H9 (cell line): ENCODE measurements around the gene MRPL48. TPM values are rescaled to one million over a fixed set of nuclear protein-coding genes. Genes with fewer than 3 reads are reported as not detected.

Experiments
- DNase-seq: peaks from one replicate; pipeline ENCODE4 v3.0.0-alpha.2; 2017
- H2AFZ ChIP-seq: one replicate; pipeline ENCODE4 v1.6.1; 2013; ENCODE audit warnings: mild to moderate bottlenecking, low read length, control low read depth, moderate library complexity
- H2AK5ac ChIP-seq: 2 replicates; pipeline ENCODE4 v1.6.1; 2013; ENCODE audit warnings: low read length, control low read depth, mixed read lengths; ENCODE audit not compliant: insufficient read length
- H2BK120ac ChIP-seq: one replicate; pipeline ENCODE4 v1.6.1; 2013; ENCODE audit warnings: low read depth, mild to moderate bottlenecking, low read length, control low read depth, inconsistent platforms; ENCODE audit not compliant: poor library complexity, severe bottlenecking
- H2BK12ac ChIP-seq: 2 replicates; pipeline ENCODE4 v1.6.1; 2013; ENCODE audit warnings: low read length, control low read depth, mixed read lengths, low read depth; ENCODE audit not compliant: insufficient read length
- H2BK15ac ChIP-seq: 2 replicates; pipeline ENCODE4 v1.6.1; 2013; ENCODE audit warnings: low read depth, low read length, control low read depth
- H2BK20ac ChIP-seq: one replicate; pipeline ENCODE4 v1.6.1; 2013; ENCODE audit warnings: low read depth, mild to moderate bottlenecking, low read length, control low read depth, inconsistent platforms; ENCODE audit not compliant: poor library complexity, severe bottlenecking
- H2BK5ac ChIP-seq: 2 replicates; pipeline ENCODE4 v1.6.1; 2013; ENCODE audit warnings: low read length, control low read depth, mixed read lengths; ENCODE audit not compliant: insufficient read length
- H3K14ac ChIP-seq: 2 replicates; pipeline ENCODE4 v1.6.1; 2013; ENCODE audit warnings: low read length, control low read depth; ENCODE audit not compliant: insufficient read depth
- H3K18ac ChIP-seq: 2 replicates; pipeline ENCODE4 v1.6.1; 2013; ENCODE audit warnings: low read depth, mild to moderate bottlenecking, mixed read lengths, low read length, control low read depth; ENCODE audit not compliant: insufficient read length
- H3K23ac ChIP-seq: 2 replicates; pipeline ENCODE4 v1.6.1; 2013; ENCODE audit warnings: low read length, control low read depth, mixed read lengths, low read depth; ENCODE audit not compliant: insufficient read length
- H3K23me2 ChIP-seq: 2 replicates; pipeline ENCODE4 v1.6.1; 2013; ENCODE audit warnings: low read depth, mild to moderate bottlenecking, mixed read lengths, low read length, control low read depth; ENCODE audit not compliant: insufficient read length, poor library complexity, severe bottlenecking
- H3K27ac ChIP-seq: 2 replicates; pipeline ENCODE4 v1.5.1; 2013; ENCODE audit warnings: low read length, control low read depth, mixed read lengths, low read depth; ENCODE audit not compliant: insufficient read length
- H3K27me3 ChIP-seq: 2 replicates; pipeline ENCODE4 v1.6.1; 2013; ENCODE audit warnings: low read length, control low read depth, inconsistent platforms; ENCODE audit not compliant: insufficient read depth
- H3K4ac ChIP-seq: 2 replicates; pipeline ENCODE4 v1.6.1; 2013; ENCODE audit warnings: low read depth, mild to moderate bottlenecking, control low read depth, inconsistent platforms, low read length, moderate library complexity
- H3K4me1 ChIP-seq: 2 replicates; pipeline ENCODE4 v1.6.1; 2013; ENCODE audit warnings: low read length, control low read depth, inconsistent platforms; ENCODE audit not compliant: insufficient read depth
- H3K4me2 ChIP-seq: 2 replicates; pipeline ENCODE4 v1.6.1; 2013; ENCODE audit warnings: low read length, control low read depth, mixed read lengths; ENCODE audit not compliant: insufficient read length, insufficient read depth
- H3K56ac ChIP-seq: 2 replicates; pipeline ENCODE4 v1.6.1; 2013; ENCODE audit warnings: low read depth, mild to moderate bottlenecking, mixed read lengths, low read length, control low read depth; ENCODE audit not compliant: insufficient read length
- H3K79me1 ChIP-seq: 2 replicates; pipeline ENCODE4 v1.6.1; 2013; ENCODE audit warnings: low read depth, mild to moderate bottlenecking, moderate library complexity, low read length, control low read depth, inconsistent platforms; ENCODE audit not compliant: insufficient read depth, poor library complexity, severe bottlenecking
- H3K79me2 ChIP-seq: 2 replicates; pipeline ENCODE4 v1.6.1; 2013; ENCODE audit warnings: low read length, control low read depth, inconsistent platforms; ENCODE audit not compliant: insufficient read depth
- H3K9ac ChIP-seq: 2 replicates; pipeline ENCODE4 v1.6.1; 2013; ENCODE audit warnings: low read length, control low read depth, mixed read lengths; ENCODE audit not compliant: insufficient read length; ENCODE audit errors: extremely low read depth
- H3K9me3 ChIP-seq: one replicate; pipeline ENCODE4 v1.6.1; 2013; ENCODE audit warnings: low read depth, low read length, inconsistent platforms; ENCODE audit not compliant: control insufficient read depth
- H3T11ph ChIP-seq: one replicate; pipeline ENCODE4 v1.6.1; 2013; ENCODE audit warnings: mild to moderate bottlenecking, low read length, control low read depth, inconsistent platforms
- H4K20me1 ChIP-seq: one replicate; pipeline ENCODE4 v1.6.1; 2013; ENCODE audit not compliant: control insufficient read depth, insufficient read length, insufficient read depth
- H4K5ac ChIP-seq: 2 replicates; pipeline ENCODE4 v1.6.1; 2013; ENCODE audit warnings: low read depth, mild to moderate bottlenecking, mixed read lengths, low read length, control low read depth; ENCODE audit not compliant: insufficient read length
- H4K8ac ChIP-seq: replicated peaks from 2 replicates; pipeline ENCODE4 v1.6.1; 2013; ENCODE audit warnings: low read length, control low read depth, mixed read lengths, low read depth; ENCODE audit not compliant: insufficient read length
- H4K91ac ChIP-seq: 2 replicates; pipeline ENCODE4 v1.6.1; 2013; ENCODE audit warnings: low read depth, mild to moderate bottlenecking, moderate library complexity, mixed read lengths, low read length, control low read depth; ENCODE audit not compliant: insufficient read length
- H3K27ac Mint-ChIP-seq, 3 experiments: 2 replicates in 2 of 3; 3 replicates in 1 of 3; pipeline ENCODE4 v1.8.0; 2020 to 2021; ENCODE audit warnings: mixed read lengths in 3 of 3, mild to moderate bottlenecking in 1 of 3, moderate library complexity in 1 of 3
- H3K27me3 Mint-ChIP-seq: 2 replicates; pipeline ENCODE4 v1.8.0; 2021; ENCODE audit warnings: low read depth, mild to moderate bottlenecking, moderate library complexity, mixed read lengths
- H3K36me3 Mint-ChIP-seq, 3 experiments: 2 replicates in 2 of 3; 3 replicates in 1 of 3; pipeline ENCODE4 v1.8.0; 2020 to 2021; ENCODE audit warnings: low read depth in 3 of 3, mixed read lengths in 3 of 3; ENCODE audit not compliant: insufficient read depth in 1 of 3
- H3K4me1 Mint-ChIP-seq, 2 experiments: 2 replicates each; pipeline ENCODE4 v1.8.0; 2020; ENCODE audit warnings: mixed read lengths in 2 of 2
- H3K4me3 Mint-ChIP-seq, 2 experiments: 2 replicates in 1 of 2; 3 replicates in 1 of 2; pipeline ENCODE4 v1.8.0; 2020 to 2021; ENCODE audit warnings: mild to moderate bottlenecking in 2 of 2, mixed read lengths in 2 of 2, moderate library complexity in 1 of 2
- H3K9me3 Mint-ChIP-seq, 2 experiments: 2 replicates in 1 of 2; 3 replicates in 1 of 2; pipeline ENCODE4 v1.8.0; 2020; ENCODE audit warnings: mild to moderate bottlenecking in 2 of 2, mixed read lengths in 2 of 2, moderate library complexity in 1 of 2
- WGBS: extraction: QIAGEN DNeasy Blood & Tissue Kit; methylation state at CpG from one replicate; pipeline ENCODE4 v1.1.7; 2013; ENCODE audit warnings: missing lambda C conversion rate, low lambda C conversion rate, mixed read lengths; ENCODE audit not compliant: insufficient read length; ENCODE audit errors: extremely low coverage; 5-methylcytosine and 5-hydroxymethylcytosine counted together
- total RNA-seq: library from RNA; stranded (reverse); gene quantifications from 2 replicates; pipeline ENCODE4 v1.2.1, GENCODE V29; 2021
- TF ChIP-seq, protein P1 (sequence below): fragments of 200-600 bp; sonication (generic); conservative IDR thresholded peaks from 3 replicates; pipeline ENCODE4 v1.8.0; 2021; ENCODE audit warnings: antibody characterized with exemption, mild to moderate bottlenecking

MRPL48 gene
- total RNA-seq, 1 experiment from 2014 or later = 36.4 TPM

DNA sequence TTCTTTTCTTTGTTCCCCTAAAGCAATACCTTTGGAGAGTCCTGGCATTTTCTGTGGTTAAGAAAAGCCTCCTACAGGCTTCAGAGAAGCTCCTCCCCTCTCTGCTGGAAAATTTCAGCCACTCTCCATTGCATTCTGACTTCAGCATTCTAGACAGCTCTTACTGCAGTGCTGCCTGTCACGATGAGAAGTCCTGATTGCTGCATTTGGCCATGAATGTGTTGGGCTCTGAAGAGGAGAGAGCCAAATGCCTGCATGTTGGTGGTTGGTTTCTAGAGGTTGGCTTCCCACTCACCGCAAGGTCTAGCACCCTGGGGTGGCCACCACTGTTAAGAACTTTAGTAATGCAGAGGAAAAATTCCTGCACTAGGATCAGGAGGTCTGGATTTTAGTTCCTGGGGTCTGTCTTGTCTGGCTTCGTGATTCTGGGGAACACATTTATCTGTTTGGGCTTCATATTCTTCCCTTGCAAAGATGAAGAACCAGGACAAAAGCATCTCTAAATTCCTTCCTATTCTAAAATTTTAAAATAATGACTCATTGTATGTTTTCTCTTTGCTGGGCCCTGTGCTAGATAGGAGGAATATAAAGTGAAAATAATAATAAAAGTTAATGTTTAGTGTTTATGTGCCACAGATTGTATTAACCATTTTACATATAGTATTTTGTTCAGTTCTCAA is 50.9 kb downstream of the MRPL48 start:
- Histone ChIP-seq H3K79me2 (no peaks in the 10 kb centered on the region), H2BK120ac (no peak overlapping the region), H3K27me3 (no peaks in the 10 kb centered on the region), H2AFZ (no peak overlapping the region), H3K4me2 (no peak overlapping the region), H3K23ac (no peak overlapping the region), H3K18ac (no peak overlapping the region), H3K79me1 (no peaks in the 10 kb centered on the region), H2BK12ac (no peak overlapping the region), H3K27ac (no peak overlapping the region), H2AK5ac (no peak overlapping the region), H3T11ph (no peak overlapping the region), H4K8ac (no peak overlapping the region), H3K4ac (no peak overlapping the region), H3K23me2 (no peaks in the 10 kb centered on the region), H4K91ac (no peak overlapping the region), H4K5ac (no peak overlapping the region), H3K9ac (no peak overlapping the region), H3K56ac (no peak overlapping the region), H3K9me3 (no peaks in the 10 kb centered on the region), H2BK5ac (no peak overlapping the region), H2BK15ac (no peak overlapping the region), H4K20me1 (no peaks in the 10 kb centered on the region), H2BK20ac (no peak overlapping the region), H3K4me1 (0 out of 2 replicates have a peak, but pooled peaks cover 4% of the 10 kb centered on the region), H3K14ac (no peak overlapping the region)
- DNase-seq = no peak
- no CpG with 5 or more reads among the region's 3 CpGs for whole genome bisulfite sequencing
- no peak overlapping the region for H3K4me3 Mint-ChIP-seq
- H3K4me1 Mint-ChIP-seq = peaks cover 8 to 13% of the 10 kb centered on the region in 2 experiments
- H3K9me3 Mint-ChIP-seq = no peaks in the 10 kb centered on the region
- H3K27ac Mint-ChIP-seq = peak overlapping the region; percentile 42 to 94 (median 69); a peak in 5 of 7 replicates
- H3K27me3 Mint-ChIP-seq = no peaks in the 10 kb centered on the region
- H3K36me3 Mint-ChIP-seq = peaks cover 0 to 9% (median 4%) of the 10 kb centered on the region in 3 experiments; a peak in 3 of 7 replicates
- TF ChIP-seq, protein P1, sequence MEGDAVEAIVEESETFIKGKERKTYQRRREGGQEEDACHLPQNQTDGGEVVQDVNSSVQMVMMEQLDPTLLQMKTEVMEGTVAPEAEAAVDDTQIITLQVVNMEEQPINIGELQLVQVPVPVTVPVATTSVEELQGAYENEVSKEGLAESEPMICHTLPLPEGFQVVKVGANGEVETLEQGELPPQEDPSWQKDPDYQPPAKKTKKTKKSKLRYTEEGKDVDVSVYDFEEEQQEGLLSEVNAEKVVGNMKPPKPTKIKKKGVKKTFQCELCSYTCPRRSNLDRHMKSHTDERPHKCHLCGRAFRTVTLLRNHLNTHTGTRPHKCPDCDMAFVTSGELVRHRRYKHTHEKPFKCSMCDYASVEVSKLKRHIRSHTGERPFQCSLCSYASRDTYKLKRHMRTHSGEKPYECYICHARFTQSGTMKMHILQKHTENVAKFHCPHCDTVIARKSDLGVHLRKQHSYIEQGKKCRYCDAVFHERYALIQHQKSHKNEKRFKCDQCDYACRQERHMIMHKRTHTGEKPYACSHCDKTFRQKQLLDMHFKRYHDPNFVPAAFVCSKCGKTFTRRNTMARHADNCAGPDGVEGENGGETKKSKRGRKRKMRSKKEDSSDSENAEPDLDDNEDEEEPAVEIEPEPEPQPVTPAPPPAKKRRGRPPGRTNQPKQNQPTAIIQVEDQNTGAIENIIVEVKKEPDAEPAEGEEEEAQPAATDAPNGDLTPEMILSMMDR = no peak
